GM12864 (cell line): Measurements from ENCODE around the gene WDPCP.
"Not testable (repeated sequence)": the region's sequence is repeated elsewhere in the genome, so short reads cannot be mapped to it uniquely, and the experiment has no call there.

Experiments
- DNase-seq: peaks from one replicate; pipeline ENCODE4 v3.0.0-alpha.2; 2011; ENCODE audit warnings: low read depth
- H3K4me3 ChIP-seq: 2 replicates; pipeline ENCODE4 v1.5.1; 2011; ENCODE audit warnings: mild to moderate bottlenecking, low read depth, low read length, control low read depth
- CTCF ChIP-seq: IDR thresholded peaks from 2 replicates; pipeline ENCODE4 v1.5.1; 2011; ENCODE audit warnings: low read depth, mild to moderate bottlenecking, moderate library complexity, low read length, control low read depth, inconsistent platforms; ENCODE audit errors: missing control alignments

The WDPCP gene

DNA sequence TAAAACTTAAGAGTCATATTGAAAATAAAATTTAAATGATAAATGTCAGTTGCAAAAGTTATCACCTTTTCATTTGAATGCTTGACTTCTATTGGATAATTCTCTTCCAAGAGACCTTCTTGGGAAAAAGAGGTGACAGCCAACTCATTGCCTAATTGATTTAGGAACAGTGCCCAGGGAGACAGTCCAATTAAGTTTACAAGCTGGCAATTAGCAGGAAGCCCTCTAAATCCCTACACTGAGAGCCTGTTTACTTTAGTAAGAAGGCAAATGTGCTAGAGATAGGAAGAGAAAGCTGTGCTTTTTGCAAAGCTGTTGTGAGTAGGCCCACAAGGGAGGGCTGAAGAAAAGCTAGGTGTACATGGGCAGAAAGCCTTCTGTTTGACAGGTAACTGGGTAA is 189.1 kb downstream of the WDPCP start:
- no peak for TF ChIP-seq CTCF
- no peak for DNase-seq
- H3K4me3 ChIP-seq: no peak overlapping the region

GRCh38 chr2:63379451-63379850 is 208.8 kb downstream of the WDPCP start:
- DNase-seq: no peak
- H3K4me3 ChIP-seq: no peak overlapping the region
- no peak for TF ChIP-seq CTCF

DNA sequence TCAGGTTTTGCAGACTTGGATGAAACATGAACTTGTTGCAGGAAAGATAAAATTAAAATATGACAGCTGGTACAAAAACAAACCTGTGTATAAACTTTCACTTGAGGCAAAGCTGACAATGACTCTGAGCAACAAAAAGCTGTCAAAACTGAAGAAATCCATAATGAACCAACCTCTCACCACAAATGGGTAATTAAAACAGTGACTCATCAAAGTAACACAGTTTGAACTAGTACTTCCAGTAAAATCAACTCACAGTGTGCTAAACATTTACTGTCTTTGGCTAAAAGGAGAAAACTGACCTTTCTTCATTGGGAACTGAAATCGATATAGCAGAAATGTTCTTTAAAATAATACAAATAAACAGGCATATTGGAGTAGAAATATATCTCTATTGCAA is 209.7 kb downstream of the WDPCP start:
- no peak for DNase-seq
- H3K4me3 ChIP-seq: no peak overlapping the region
- TF ChIP-seq CTCF: no peak

DNA sequence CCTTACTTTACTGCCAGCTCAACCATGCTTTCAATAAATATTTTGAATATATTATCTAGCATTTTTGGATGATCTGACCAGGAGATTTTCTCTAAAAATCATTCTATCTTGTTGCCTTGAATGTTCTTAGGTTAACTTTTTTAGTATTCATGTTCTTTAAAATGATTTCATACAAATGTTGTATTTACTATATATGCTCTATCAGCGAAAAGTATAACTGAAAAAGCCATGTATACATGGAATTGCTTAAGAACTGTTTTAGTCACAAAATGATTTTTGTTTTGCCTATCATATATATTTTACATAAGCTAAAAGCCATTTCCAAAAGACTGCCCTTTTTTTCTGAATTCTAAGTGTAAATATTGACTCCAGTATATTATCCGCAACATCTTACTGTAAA is 213.9 kb downstream of the WDPCP start:
- H3K4me3 ChIP-seq: no peak overlapping the region
- TF ChIP-seq CTCF: no peak
- DNase-seq: no peak

GRCh38 chr2:63372549-63372948 is 215.7 kb downstream of the WDPCP start:
- TF ChIP-seq CTCF: no peak
- DNase-seq: no peak
- no peak overlapping the region for H3K4me3 ChIP-seq

- DNase-seq: no peak
- no peak overlapping the region for H3K4me3 ChIP-seq
- no peak for TF ChIP-seq CTCF
Measured at GRCh38 chr2:63369146-63369545, 219.1 kb downstream of the WDPCP start.

- DNase-seq: no peak
- no peak overlapping the region for H3K4me3 ChIP-seq
- no peak for TF ChIP-seq CTCF
Measured at GRCh38 chr2:63364866-63365265, 223.4 kb downstream of the WDPCP start.

DNA sequence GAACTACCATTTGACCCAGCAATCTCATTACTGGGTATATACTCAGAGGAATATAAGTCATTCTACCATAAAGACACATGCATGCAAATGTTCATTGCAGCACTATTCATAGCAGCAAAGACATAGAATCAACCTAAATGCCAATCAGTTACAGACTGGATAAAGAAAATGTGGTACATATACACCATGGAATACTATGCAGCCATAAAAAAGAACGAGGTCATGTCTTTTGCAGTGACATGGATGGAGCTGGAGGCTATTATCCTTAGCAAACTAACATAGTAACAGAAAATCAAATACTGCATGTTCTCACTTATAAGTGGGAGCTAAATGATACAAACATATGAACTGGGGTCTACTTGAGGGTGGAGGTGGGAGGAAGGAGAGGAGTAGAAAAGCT is 230.6 kb downstream of the WDPCP start:
- DNase-seq: not testable (repeated sequence)

More for the DNA sequence above, 230.6 kb downstream of the WDPCP start:
- H3K4me3 ChIP-seq: not testable (repeated sequence)
